ENCODE results near the gene STING1. TPM values are rescaled to one million over a fixed set of nuclear protein-coding genes. Genes with fewer than 3 reads are reported as not detected.
"Not testable (repeated sequence)": the region's sequence is repeated elsewhere in the genome, so short reads cannot be mapped to it uniquely, and the experiment has no call there.

STING1 gene
- total and polyA plus RNA-seq, 12 donors: 19.7 to 116 (median 50.5) TPM

DNA sequence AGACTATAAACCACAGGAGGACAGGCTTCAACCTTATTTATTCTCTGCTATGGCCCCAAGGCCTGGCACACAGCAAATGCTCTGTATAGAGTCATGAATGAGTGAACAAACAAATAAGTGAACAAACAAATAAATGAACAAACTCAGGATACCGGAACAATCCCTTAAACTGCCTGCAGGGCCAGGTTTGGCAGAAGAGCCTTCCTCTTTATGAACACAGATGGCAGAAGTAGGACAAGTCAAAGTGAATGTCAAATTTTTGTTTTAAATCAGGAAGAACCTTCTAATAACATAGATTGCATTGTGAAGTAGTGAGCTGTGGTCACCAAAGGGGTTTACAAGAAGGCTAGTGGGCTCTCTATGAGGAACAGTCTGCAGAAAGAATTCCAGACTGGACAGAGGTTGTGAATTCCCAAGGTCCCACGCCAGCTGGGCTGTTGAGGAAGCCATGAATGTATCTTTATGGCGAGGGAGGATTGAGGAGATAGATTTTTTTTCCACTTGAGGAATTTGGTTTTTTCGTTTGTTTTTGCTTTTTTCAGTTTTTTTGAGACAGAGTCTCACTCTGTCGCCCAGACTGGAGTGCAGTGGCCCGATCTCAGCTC, 30.3 kb upstream of the STING1 start:
- Histone ChIP-seq H3K36me3 (no peaks in the 10 kb centered on the region), H3K9me3 (no peaks in the 10 kb centered on the region), H3K27me3 (no peaks in the 10 kb centered on the region), H3K4me1 (peaks cover 0 to 25% (median 12%) of the 10 kb centered on the region in 9 donors), H3K27ac (peak overlapping the region in 4 of 10 donors; percentile 14 to 34 (median 20)), H3K4me3 (no peak overlapping the region)
- 64 to 71% methylated on average over 6 of the region's 6 CpGs for WGBS, 2 donors
- intact Hi-C loops (cut with DNase I): loop anchor here in 8 of 10 donors (1.0 to 5.0 kb wide), 5 partner anchors 88 to 92 kb away; no protein-coding TSS in a partner anchor
- TF ChIP-seq, protein P1, sequence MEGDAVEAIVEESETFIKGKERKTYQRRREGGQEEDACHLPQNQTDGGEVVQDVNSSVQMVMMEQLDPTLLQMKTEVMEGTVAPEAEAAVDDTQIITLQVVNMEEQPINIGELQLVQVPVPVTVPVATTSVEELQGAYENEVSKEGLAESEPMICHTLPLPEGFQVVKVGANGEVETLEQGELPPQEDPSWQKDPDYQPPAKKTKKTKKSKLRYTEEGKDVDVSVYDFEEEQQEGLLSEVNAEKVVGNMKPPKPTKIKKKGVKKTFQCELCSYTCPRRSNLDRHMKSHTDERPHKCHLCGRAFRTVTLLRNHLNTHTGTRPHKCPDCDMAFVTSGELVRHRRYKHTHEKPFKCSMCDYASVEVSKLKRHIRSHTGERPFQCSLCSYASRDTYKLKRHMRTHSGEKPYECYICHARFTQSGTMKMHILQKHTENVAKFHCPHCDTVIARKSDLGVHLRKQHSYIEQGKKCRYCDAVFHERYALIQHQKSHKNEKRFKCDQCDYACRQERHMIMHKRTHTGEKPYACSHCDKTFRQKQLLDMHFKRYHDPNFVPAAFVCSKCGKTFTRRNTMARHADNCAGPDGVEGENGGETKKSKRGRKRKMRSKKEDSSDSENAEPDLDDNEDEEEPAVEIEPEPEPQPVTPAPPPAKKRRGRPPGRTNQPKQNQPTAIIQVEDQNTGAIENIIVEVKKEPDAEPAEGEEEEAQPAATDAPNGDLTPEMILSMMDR (IDR thresholded peaks at IDR 0.05): no peak
- DNase-seq: no peak
- no peak for ATAC-seq

DNA sequence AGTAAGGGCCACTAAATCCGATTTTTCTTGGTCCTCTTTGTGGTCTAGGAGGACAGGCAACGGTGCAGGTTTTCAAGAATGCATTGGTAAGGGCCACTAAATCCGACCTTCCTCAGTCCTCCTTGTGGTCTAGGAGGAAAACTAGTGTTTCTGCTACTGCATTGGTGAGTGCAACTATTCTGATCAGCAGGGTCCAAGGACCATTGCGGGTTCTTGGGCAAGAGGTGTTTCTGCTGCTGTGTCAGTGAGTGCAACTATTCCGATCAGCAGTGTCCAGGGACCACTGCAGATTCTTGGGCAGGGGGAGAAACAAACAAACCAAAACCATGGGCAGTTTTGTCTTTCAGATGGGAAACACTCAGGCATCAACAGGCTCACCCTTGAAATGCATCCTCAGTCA, 22.2 kb upstream of the STING1 start:
- H3K4me3 ChIP-seq; H3K27me3 ChIP-seq; intact Hi-C loops (cut with DNase I); H3K4me1 ChIP-seq; H3K36me3 ChIP-seq; ATAC-seq; DNase-seq; H3K27ac ChIP-seq: not testable (repeated sequence)
- 76 to 81% methylated on average over 5 of the region's 5 CpGs for WGBS, 2 donors
- peaks cover 0 to 15% (median 0%) of the 10 kb centered on the region in 11 donors for H3K9me3 ChIP-seq

DNA sequence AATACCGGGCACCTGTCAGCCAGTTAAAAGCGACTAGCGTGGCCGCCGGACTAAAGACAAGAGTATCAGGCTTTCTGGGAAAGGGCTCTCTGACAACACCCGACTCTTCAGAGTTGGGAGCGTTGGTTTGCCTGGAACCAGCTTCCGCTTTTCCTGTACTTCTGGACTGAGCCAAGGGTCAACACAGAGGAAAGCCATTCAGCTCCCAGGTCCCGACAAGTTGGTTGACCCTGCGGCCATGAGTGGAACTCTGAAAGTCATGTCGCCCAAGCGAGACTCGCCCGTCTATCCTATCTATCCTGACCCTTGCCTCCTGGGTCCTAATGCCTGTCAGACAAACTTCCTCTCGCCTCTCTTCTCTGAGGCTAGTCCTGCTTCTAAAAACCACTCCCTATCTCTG, 21.3 kb upstream of the STING1 start:
- DNase-seq; H3K36me3 ChIP-seq; intact Hi-C loops (cut with DNase I); H3K27ac ChIP-seq; H3K27me3 ChIP-seq; H3K4me3 ChIP-seq; H3K4me1 ChIP-seq; ATAC-seq: not testable (repeated sequence)
- H3K9me3 ChIP-seq: peaks cover 0 to 15% (median 0%) of the 10 kb centered on the region in 11 donors
- WGBS, 2 donors: 76 to 83% methylated on average over 15 of the region's 15 CpGs

DNA sequence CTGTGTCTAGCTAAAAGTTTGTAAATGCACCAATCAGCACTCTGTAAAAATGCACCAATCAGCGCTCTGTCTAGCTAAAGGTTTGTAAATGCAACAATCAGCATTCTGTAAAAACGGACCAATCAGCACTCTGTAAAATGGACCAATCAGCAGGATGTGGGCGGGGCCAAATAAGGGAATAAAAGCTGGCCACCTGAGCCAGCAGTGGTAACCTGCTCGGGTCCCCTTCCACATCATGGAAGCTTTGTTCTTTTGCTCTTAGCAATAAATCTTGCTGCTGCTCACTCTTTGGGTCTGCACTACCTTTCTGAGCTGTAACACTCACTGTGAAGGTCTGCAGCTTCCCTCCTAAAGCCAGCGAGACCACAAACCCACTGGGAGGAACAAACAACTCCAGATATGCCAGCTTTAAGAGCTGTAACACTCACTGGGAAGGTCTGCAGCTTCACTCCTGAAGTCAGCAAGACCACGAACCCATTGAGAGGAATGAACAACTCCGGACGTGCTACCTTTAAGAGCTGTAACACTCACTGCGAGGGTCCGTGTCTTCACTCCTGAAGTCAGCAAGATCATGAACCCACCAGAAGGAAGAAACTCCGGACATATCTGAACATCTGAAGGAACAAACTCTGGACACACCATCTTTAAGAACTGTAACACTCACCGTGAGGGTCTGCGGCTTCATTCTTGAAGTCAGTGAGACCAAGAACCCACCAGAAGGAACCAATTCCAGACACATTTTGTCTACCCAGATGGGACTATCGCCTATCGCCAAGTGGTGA, 20.7 kb upstream of the STING1 start:
- H3K36me3 ChIP-seq; H3K27ac ChIP-seq; ATAC-seq; DNase-seq; H3K27me3 ChIP-seq; H3K4me1 ChIP-seq; intact Hi-C loops (cut with DNase I); H3K4me3 ChIP-seq: not testable (repeated sequence)
- peaks cover 0 to 15% (median 0%) of the 10 kb centered on the region in 11 donors for H3K9me3 ChIP-seq
- whole genome bisulfite sequencing, 2 donors: 91 to 92% methylated on average over 15 of the region's 15 CpGs

DNA sequence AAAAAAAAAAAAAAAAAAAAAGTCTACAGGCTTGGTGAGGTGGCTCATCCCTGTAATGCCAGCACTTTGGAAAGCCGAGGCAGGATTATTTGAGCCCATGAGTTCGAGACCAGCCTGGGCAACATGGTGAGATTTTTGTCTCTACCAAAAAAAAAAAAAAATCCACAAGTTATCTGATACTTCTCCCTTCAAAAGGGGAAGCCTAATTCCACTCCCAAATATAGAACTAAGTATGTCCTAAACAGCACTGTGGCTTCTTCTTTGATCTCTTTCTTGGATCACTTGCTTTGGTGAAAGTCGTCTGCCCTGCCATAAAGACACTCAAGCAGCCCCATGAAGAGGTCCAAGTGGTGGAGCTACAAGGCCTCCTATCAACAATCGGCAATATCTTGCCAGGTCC, 18.8 kb upstream of the STING1 start:
- no peak overlapping the region for H3K4me3 ChIP-seq
- 92 to 94% methylated on average over 4 of the region's 4 CpGs for WGBS, 2 donors
- no peak for ATAC-seq
- no peak for DNase-seq
- TF ChIP-seq, protein P1 (IDR thresholded peaks at IDR 0.05): no peak
- H3K9me3 ChIP-seq: peaks cover 0 to 15% (median 0%) of the 10 kb centered on the region in 11 donors
- H3K4me1 ChIP-seq: peaks cover 0 to 9% (median 0%) of the 10 kb centered on the region in 9 donors
- H3K27me3 ChIP-seq: no peaks in the 10 kb centered on the region
- no peaks in the 10 kb centered on the region for H3K36me3 ChIP-seq
- intact Hi-C loops (cut with DNase I): no loop called here
- H3K27ac ChIP-seq: no peak overlapping the region

All from heart right ventricle (tissue), 16 donors.